Measurements from ENCODE around the gene HCFC2. TPM values are rescaled to one million over a fixed set of nuclear protein-coding genes. Genes with fewer than 3 reads are reported as not detected.

The HCFC2 gene
- total and polyA plus RNA-seq, 2 of the 8 experiments (the other 6 are each of a cell fraction or from before 2014, with no cell fraction given): 0.62 to 1.8 TPM

- DNase-seq (ENCODE audit: low read depth in 1 of 2, low spot score in 2 of 2) (no peak), FAIRE-seq (no peak)
- H4K20me1 ChIP-seq (replicated peaks in 1 of 2; ENCODE audit: control insufficient read depth in 1 of 2, insufficient read depth in 2 of 2, low read length in 2 of 2): no peaks in the 10 kb centered on the region
- no peak overlapping the region for H3K14ac ChIP-seq (ENCODE audit: insufficient read length)
- no peak overlapping the region for H2BK15ac ChIP-seq (ENCODE audit: low read length)
- H2AFZ ChIP-seq (ENCODE audit: low read length): no peak overlapping the region
- no peak overlapping the region for H4K5ac ChIP-seq (ENCODE audit: insufficient read length, low read depth, low read length)
- H3K4ac ChIP-seq (replicated peaks; ENCODE audit: insufficient read length, low read depth, low read length): no peak overlapping the region
- no peak overlapping the region for H4K8ac ChIP-seq (ENCODE audit: extremely low read depth, insufficient read depth, low read length)
- H3K4me2 ChIP-seq (ENCODE audit: insufficient read depth in 1 of 2, low read depth in 2 of 2, low read length in 2 of 2): peak overlapping the region in 1 of 2 experiments; percentile 34; a peak in 1 of 4 replicates
- POLR2A ChIA-PET (ENCODE audit: partially characterized antibody): interaction anchor here (1.0 kb wide), 1 partner anchor 10 kb away, joined by 3 read pairs; no protein-coding TSS in a partner anchor
- CTCF ChIA-PET (ENCODE audit: partially characterized antibody): interaction anchor here (0.6 to 0.8 kb wide), 2 partner anchors 15 to 109 kb away, joined by 3 read pairs; no protein-coding TSS in a partner anchor
- H3K23me2 ChIP-seq (ENCODE audit: low read depth, low read length): no peaks in the 10 kb centered on the region
- no peak overlapping the region for H2AK5ac ChIP-seq (ENCODE audit: low read depth, low read length)
- no peak overlapping the region for H3K56ac ChIP-seq (replicated peaks; ENCODE audit: insufficient read length, low read depth, low read length)
- no peaks in the 10 kb centered on the region for H3K79me2 ChIP-seq (ENCODE audit: control insufficient read depth in 1 of 2, insufficient read depth in 2 of 2, low read length in 2 of 2)
- H3K27ac ChIP-seq (ENCODE audit: low read depth, low read length): no peak overlapping the region
- H2BK5ac ChIP-seq (ENCODE audit: low read depth, low read length): no peak overlapping the region
- no peaks in the 10 kb centered on the region for H3K27me3 ChIP-seq (replicated peaks in 1 of 4; ENCODE audit: control insufficient read depth in 3 of 4, extremely low read depth in 1 of 4, insufficient read depth in 3 of 4, low read length in 3 of 4)
- H4K91ac ChIP-seq (replicated peaks; ENCODE audit: insufficient read length, low read length): no peak overlapping the region
- H2BK20ac ChIP-seq (ENCODE audit: low read length): no peak overlapping the region
- H2BK120ac ChIP-seq (replicated peaks; ENCODE audit: low read depth, low read length): no peak overlapping the region
- WGBS, 2 experiments (ENCODE audit: extremely low coverage in 1 of 2, insufficient coverage in 1 of 2, insufficient read length in 1 of 2, insufficient replicate concordance in 2 of 2, low coverage in 1 of 2, low lambda C conversion rate in 2 of 2, missing lambda C conversion rate in 1 of 2): 87% methylated on average over 2 of the region's 2 CpGs; no CpG with 5 or more reads in 1 of the 2 experiments
- H2BK12ac ChIP-seq (ENCODE audit: low read depth, low read length): no peak overlapping the region
- H3K4me3 ChIP-seq (ENCODE audit: extremely low read depth in 1 of 4, insufficient read depth in 2 of 4, low read depth in 3 of 4, low read length in 4 of 4): no peak overlapping the region; a peak in 1 of 8 replicates
- peak overlapping the region; percentile 9; the same call in 1 of the 2 replicates for H3K18ac ChIP-seq (ENCODE audit: extremely low read depth, low read length)
- H3K9me3 ChIP-seq (ENCODE audit: insufficient read depth in 2 of 2, low read depth in 1 of 2, low read length in 1 of 2): no peaks in the 10 kb centered on the region
- no peak overlapping the region for H3K9ac ChIP-seq (replicated peaks in 1 of 4; ENCODE audit: extremely low read depth in 1 of 4, low read depth in 3 of 4, low read length in 3 of 4)
- no peak overlapping the region for H3K23ac ChIP-seq (ENCODE audit: insufficient read length)
- H3K36me3 ChIP-seq (ENCODE audit: control insufficient read depth in 2 of 4, insufficient read depth in 4 of 4, low read length in 3 of 4): no peaks in the 10 kb centered on the region
- peaks cover 0 to 4% (median 0%) of the 10 kb centered on the region in 4 experiments; a peak in 2 of 7 replicates for H3K4me1 ChIP-seq (replicated peaks in 1 of 4; ENCODE audit: control insufficient read depth in 3 of 4, insufficient read depth in 4 of 4, low read length in 3 of 4)
- TF ChIP-seq FOSL1 (IDR thresholded peaks at IDR 0.05; ENCODE audit: insufficient read depth, low read depth, low read length): no peak
- TF ChIP-seq SAP30 (IDR thresholded peaks at IDR 0.05; ENCODE audit: insufficient read depth, insufficient replicate concordance, low read length): no peak
- no peak for TF ChIP-seq RFX5 (IDR thresholded peaks at IDR 0.05; ENCODE audit: borderline replicate concordance, low read depth, low read length)
- no peak for TF ChIP-seq JUN (IDR thresholded peaks at IDR 0.05; ENCODE audit: low read depth, low read length)
- TF ChIP-seq SRF (IDR thresholded peaks at IDR 0.05; ENCODE audit: low read depth, low read length): no peak
- TF ChIP-seq YY1 (IDR thresholded peaks at IDR 0.05; ENCODE audit: low read depth, low read length): no peak
- no peak for TF ChIP-seq NANOG (IDR thresholded peaks at IDR 0.05; ENCODE audit: insufficient read depth, low read depth, low read length, poor library complexity, severe bottlenecking)
- no peak for TF ChIP-seq CTCF (IDR thresholded peaks at IDR 0.05; ENCODE audit: control extremely low read depth in 1 of 3, insufficient read depth in 1 of 3, low read depth in 1 of 3, low read length in 3 of 3)
- TF ChIP-seq EP300 (IDR thresholded peaks at IDR 0.05; ENCODE audit: borderline replicate concordance in 1 of 2, low read depth in 2 of 2, low read length in 2 of 2): no peak
- no peak for TF ChIP-seq MAX (IDR thresholded peaks at IDR 0.05)
- no peak for TF ChIP-seq CHD2 (IDR thresholded peaks at IDR 0.05; ENCODE audit: low read length)
- no peaks in the 10 kb centered on the region for H3K79me1 ChIP-seq (ENCODE audit: low read depth, low read length)
Observed at GRCh38 chr12:104106965-104107364, 42.6 kb downstream of the HCFC2 start.

All from H1 (cell line).